C4-2B (cell line): ENCODE data around the gene NR2F1.

ENCODE experiments used
- CTCF ChIP-seq: fragments of 450-650 bp; conservative IDR thresholded peaks from 2 replicates; pipeline ENCODE4 v1.5.1; 2017; ENCODE audit warnings: mild to moderate bottlenecking
- ZFX ChIP-seq: fragments of 450-650 bp; IDR thresholded peaks from 2 replicates; pipeline ENCODE4 v1.6.1; 2017

- TF ChIP-seq CTCF (no peak), ZFX (no peak)
Measured at GRCh38 chr5:93593476-93594131, 10.6 kb downstream of the NR2F1 start.
